22Rv1 (cell line): ENCODE results near the gene PSG11.
"Not testable (repeated sequence)": the region's sequence is repeated elsewhere in the genome, so short reads cannot be mapped to it uniquely, and the experiment has no call there.

Source experiments
- ZFX ChIP-seq: fragments of 450-650 bp; IDR thresholded peaks from 2 replicates; pipeline ENCODE4 v1.6.1; 2017; ENCODE audit warnings: antibody characterized with exemption, borderline replicate concordance
- TF ChIP-seq, protein P1 (sequence below): fragments of 450-650 bp; IDR thresholded peaks from 2 replicates; pipeline ENCODE4 v1.5.1; 2017; ENCODE audit warnings: mild to moderate bottlenecking

DNA sequence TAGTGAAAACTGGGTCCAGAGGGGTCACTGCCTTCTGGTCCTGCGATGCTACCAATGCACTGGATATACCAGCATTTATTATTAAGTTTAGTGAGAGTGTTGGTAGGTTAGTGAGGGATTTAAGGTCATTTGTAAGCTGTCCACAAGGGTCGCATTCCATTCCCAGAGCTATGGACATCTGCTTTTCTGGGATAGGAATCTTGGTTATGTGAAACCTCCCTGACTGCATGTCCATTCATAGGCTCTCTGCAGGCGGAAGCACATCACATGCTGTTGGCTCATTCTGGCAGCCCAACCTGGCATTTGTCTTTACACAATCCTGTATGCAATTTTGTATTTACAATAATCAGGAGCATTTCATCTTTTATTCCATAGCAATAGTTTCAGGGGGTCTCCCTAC lies 35.1 kb upstream of the PSG11 start:
- TF ChIP-seq, protein P1, sequence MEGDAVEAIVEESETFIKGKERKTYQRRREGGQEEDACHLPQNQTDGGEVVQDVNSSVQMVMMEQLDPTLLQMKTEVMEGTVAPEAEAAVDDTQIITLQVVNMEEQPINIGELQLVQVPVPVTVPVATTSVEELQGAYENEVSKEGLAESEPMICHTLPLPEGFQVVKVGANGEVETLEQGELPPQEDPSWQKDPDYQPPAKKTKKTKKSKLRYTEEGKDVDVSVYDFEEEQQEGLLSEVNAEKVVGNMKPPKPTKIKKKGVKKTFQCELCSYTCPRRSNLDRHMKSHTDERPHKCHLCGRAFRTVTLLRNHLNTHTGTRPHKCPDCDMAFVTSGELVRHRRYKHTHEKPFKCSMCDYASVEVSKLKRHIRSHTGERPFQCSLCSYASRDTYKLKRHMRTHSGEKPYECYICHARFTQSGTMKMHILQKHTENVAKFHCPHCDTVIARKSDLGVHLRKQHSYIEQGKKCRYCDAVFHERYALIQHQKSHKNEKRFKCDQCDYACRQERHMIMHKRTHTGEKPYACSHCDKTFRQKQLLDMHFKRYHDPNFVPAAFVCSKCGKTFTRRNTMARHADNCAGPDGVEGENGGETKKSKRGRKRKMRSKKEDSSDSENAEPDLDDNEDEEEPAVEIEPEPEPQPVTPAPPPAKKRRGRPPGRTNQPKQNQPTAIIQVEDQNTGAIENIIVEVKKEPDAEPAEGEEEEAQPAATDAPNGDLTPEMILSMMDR: not testable (repeated sequence)
- not testable (repeated sequence) for TF ChIP-seq ZFX
